HEK293T (cell line): ENCODE results near the gene NCL.

Source experiments
- CTCF ChIA-PET: fragments of 350-600 bp; formaldehyde crosslinking; extraction: SDS; loops from one replicate; lab custom pipeline; 2021; ENCODE audit warnings: antibody characterized with exemption, inconsistent platforms; lab: Yijun Ruan, JAX
- POLR2A ChIA-PET: fragments of 350-600 bp; formaldehyde crosslinking; extraction: SDS; loops from one replicate; lab custom pipeline; 2020; ENCODE audit warnings: antibody characterized with exemption, inconsistent platforms; lab: Yijun Ruan, JAX
- DNase-seq: peaks from one replicate; pipeline ENCODE4 v3.0.0; 2012; ENCODE audit warnings: mixed read lengths; ENCODE audit errors: extremely low spot score
- ARNT ChIP-seq: fragments of 450-650 bp; IDR thresholded peaks from 2 replicates; pipeline ENCODE4 v1.6.1; 2017; ENCODE audit warnings: mild to moderate bottlenecking
- BHLHE40 ChIP-seq: fragments of 450-650 bp; IDR thresholded peaks from 2 replicates; pipeline ENCODE4 v1.6.1; 2016; ENCODE audit warnings: mild to moderate bottlenecking, moderate library complexity, borderline replicate concordance
- CTBP1 ChIP-seq: fragments of 450-650 bp; IDR thresholded peaks from 2 replicates; pipeline ENCODE4 v1.6.1; 2016; ENCODE audit warnings: borderline replicate concordance
- ELF4 ChIP-seq: fragments of 450-650 bp; IDR thresholded peaks from 2 replicates; pipeline ENCODE4 v1.6.1; 2017; ENCODE audit warnings: antibody characterized with exemption
- FOXA1 ChIP-seq: fragments of 450-650 bp; IDR thresholded peaks from 2 replicates; pipeline ENCODE4 v1.6.1; 2016; ENCODE audit warnings: mild to moderate bottlenecking
- FOXK2 ChIP-seq: fragments of 450-650 bp; IDR thresholded peaks from 2 replicates; pipeline ENCODE4 v1.6.1; 2016; ENCODE audit warnings: mild to moderate bottlenecking
- FOXM1 ChIP-seq: fragments of 450-650 bp; IDR thresholded peaks from 2 replicates; pipeline ENCODE4 v1.6.1; 2017; ENCODE audit warnings: mild to moderate bottlenecking, borderline replicate concordance
- HDGF ChIP-seq: fragments of 450-650 bp; IDR thresholded peaks from 2 replicates; pipeline ENCODE4 v1.6.1; 2017; ENCODE audit warnings: antibody characterized with exemption, borderline replicate concordance
- L3MBTL2 ChIP-seq: fragments of 450-650 bp; conservative IDR thresholded peaks from 2 replicates; pipeline ENCODE4 v1.6.1; 2016; ENCODE audit warnings: mild to moderate bottlenecking
- LEF1 ChIP-seq: fragments of 450-650 bp; IDR thresholded peaks from 2 replicates; pipeline ENCODE4 v1.6.1; 2017; ENCODE audit warnings: mild to moderate bottlenecking, borderline replicate concordance
- NFRKB ChIP-seq: fragments of 450-650 bp; IDR thresholded peaks from 2 replicates; pipeline ENCODE4 v1.6.1; 2016; ENCODE audit warnings: mild to moderate bottlenecking, moderate library complexity
- SP1 ChIP-seq: fragments of 450-650 bp; IDR thresholded peaks from 2 replicates; pipeline ENCODE4 v1.6.1; 2017
- SUZ12 ChIP-seq: fragments of 450-650 bp; IDR thresholded peaks from 2 replicates; pipeline ENCODE4 v1.6.1; 2016; ENCODE audit warnings: mild to moderate bottlenecking
- TARDBP ChIP-seq: fragments of 450-650 bp; IDR thresholded peaks from 2 replicates; pipeline ENCODE4 v1.6.1; 2016
- ZNF384 ChIP-seq: fragments of 450-650 bp; IDR thresholded peaks from 2 replicates; pipeline ENCODE4 v1.6.1; 2016
- TF ChIP-seq, protein P1 (sequence below): fragments of 450-650 bp; IDR thresholded peaks from 2 replicates; pipeline ENCODE4 v1.6.1; 2016

NCL gene

GRCh38 chr2:231472816-231473215, 8.5 kb upstream of the NCL start:
- ChIA-PET POLR2A (interaction anchor here (2.3 kb wide), 1 partner anchor 9 kb away, joined by 12 read pairs; the partner anchor contains the start of gene NCL), CTCF (no interaction called here)
- no peak for DNase-seq
- TF ChIP-seq LEF1 (no peak), ZNF384 (no peak), TARDBP (no peak), BHLHE40 (no peak), ELF4 (no peak), CTBP1 (no peak), ARNT (no peak), FOXA1 (no peak), HDGF (no peak), SUZ12 (no peak), SP1 (no peak), NFRKB (no peak), FOXM1 (no peak), L3MBTL2 (no peak), FOXK2 (no peak)
- TF ChIP-seq, protein P1, sequence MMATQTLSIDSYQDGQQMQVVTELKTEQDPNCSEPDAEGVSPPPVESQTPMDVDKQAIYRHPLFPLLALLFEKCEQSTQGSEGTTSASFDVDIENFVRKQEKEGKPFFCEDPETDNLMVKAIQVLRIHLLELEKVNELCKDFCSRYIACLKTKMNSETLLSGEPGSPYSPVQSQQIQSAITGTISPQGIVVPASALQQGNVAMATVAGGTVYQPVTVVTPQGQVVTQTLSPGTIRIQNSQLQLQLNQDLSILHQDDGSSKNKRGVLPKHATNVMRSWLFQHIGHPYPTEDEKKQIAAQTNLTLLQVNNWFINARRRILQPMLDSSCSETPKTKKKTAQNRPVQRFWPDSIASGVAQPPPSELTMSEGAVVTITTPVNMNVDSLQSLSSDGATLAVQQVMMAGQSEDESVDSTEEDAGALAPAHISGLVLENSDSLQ: no peak

GRCh38 chr2:231470246-231470900, 6.1 kb upstream of the NCL start:
- no peak for DNase-seq
- POLR2A ChIA-PET: no interaction called here
- CTCF ChIA-PET: interaction anchor here (3.1 kb wide), 1 partner anchor 12 kb away, joined by 20 read pairs; no protein-coding TSS in a partner anchor
- TF ChIP-seq CTBP1: no peak
- TF ChIP-seq ELF4: no peak

DNA sequence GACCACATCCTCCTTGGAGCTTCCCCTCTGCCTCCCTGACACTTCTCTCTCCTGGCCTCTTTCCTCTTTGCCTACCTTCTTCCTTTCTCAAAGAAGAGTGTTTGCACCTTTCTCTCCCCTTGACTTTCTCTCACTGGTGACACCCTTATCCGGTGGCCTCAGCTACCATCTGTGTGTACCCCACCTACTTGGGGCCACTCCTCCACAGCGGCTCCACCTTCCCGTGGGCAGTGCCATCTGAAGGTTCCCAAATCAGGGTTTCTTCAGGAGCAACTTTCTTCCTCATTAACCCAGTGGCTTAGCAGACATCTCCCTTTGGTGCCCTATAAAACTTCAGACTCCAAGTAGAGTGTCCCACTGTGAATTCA, 5.3 kb upstream of the NCL start:
- no peak for DNase-seq
- CTCF ChIA-PET: interaction anchor here (3.1 kb wide), 1 partner anchor 12 kb away, joined by 20 read pairs; no protein-coding TSS in a partner anchor
- TF ChIP-seq L3MBTL2 (no peak), LEF1 (no peak), TARDBP (no peak), NFRKB (no peak), ZNF384 (no peak), FOXA1 (no peak), ARNT (no peak), SUZ12 (no peak), FOXK2 (no peak), BHLHE40 (no peak), FOXM1 (no peak), HDGF (no peak), ELF4 (no peak), CTBP1 (no peak), SP1 (no peak)
- TF ChIP-seq, protein P1: no peak
- POLR2A ChIA-PET: no interaction called here

DNA sequence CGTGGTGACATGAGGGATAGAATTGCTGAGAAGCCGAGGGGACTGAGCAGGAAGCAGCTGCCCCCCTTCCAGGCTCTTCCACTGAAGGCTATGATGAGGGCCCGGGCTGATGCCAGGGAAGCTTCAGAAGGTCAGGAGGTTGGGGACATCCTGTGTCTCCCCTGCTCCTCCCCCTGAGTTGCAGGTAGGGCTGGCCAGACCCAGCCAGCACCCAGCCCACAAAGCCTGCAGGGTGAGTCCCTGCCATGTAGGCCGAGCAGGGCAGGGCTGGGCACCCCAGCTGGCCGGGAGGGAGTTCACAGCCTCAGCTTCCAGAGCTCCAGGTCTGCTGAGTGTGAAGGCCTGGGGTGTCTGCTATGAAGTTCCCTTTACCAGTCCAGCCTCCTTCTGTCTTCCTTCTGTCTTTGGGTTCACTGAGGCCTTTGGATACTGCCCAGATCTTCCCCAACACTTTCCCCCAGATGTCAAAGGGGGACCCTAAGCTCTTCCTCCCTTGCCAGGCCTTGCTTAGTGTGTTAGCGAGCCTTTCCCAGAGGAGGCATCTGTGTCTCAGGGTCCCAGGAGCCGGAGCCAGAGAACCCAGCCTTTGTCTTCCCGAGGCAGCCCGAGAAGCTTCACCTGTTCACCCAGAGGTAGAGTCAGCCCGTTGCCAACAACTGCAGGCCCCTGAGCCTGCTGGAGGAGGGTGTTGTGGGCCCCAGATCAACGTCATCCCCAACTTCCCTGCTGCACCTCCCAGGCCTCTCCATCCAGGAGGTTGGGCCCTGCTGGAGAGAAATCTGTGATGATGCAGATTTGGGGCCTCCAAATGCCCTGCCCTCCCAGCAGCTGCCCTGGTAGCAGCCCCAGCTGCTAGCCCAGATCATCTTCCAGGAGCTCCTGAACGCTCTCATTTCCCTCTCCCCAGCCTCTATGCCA, 3.6 kb upstream of the NCL start:
- no peak for DNase-seq
- CTCF ChIA-PET: interaction anchor here (0.6 to 3.1 kb wide), 3 partner anchors 8 to 16 kb away, joined by 3 to 20 read pairs (median 5); no protein-coding TSS in a partner anchor
- TF ChIP-seq SUZ12: no peak
- no peak for TF ChIP-seq FOXM1
- no peak for TF ChIP-seq FOXA1
- no peak for TF ChIP-seq LEF1
- TF ChIP-seq, protein P1: no peak
- no peak for TF ChIP-seq BHLHE40
- no peak for TF ChIP-seq FOXK2
- TF ChIP-seq NFRKB: no peak
- no peak for TF ChIP-seq ZNF384
- TF ChIP-seq ELF4: no peak
- no peak for TF ChIP-seq ARNT
- no peak for TF ChIP-seq TARDBP
- no peak for TF ChIP-seq CTBP1
- POLR2A ChIA-PET: interaction anchor here (0.9 to 6.9 kb wide), 5 partner anchors 11 to 240 kb away, joined by 3 to 135 read pairs (median 3); partner anchors contain the start of gene PTMA

DNA sequence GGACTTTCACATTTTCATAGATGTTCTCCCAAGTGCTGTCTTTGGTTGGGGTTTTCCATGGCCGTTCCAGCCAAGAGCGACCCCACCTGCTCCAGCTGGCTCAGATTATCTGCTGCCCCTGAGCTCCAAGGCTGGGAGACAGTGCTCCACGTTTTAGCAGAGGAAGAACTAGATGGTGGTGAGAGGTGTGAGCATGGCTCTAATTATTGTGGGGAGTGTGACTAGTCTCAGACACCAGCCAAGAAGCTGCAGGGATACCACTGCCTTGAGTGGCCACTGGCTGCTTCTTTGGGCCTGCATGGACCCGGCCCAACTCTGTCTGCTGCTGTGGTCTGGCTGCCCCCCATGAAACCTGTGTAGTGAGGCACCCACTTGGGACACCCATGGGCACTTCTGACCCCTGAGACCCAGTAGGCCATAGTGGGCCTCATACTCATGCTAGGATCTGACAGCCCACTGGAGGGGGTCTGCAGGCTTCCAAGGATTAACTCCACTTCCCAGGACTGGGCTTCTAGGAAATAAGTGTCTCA, 2.8 kb upstream of the NCL start:
- TF ChIP-seq FOXM1 (no peak), HDGF (no peak), FOXK2 (no peak), CTBP1 (no peak), BHLHE40 (no peak), SUZ12 (no peak), TARDBP (no peak), ELF4 (no peak), ZNF384 (no peak), ARNT (no peak), L3MBTL2 (no peak), LEF1 (no peak), NFRKB (no peak), FOXA1 (no peak), SP1 (no peak)
- TF ChIP-seq, protein P1: no peak
- no peak for DNase-seq
- POLR2A ChIA-PET: interaction anchor here (0.9 to 6.9 kb wide), 4 partner anchors 12 to 241 kb away, joined by 3 to 135 read pairs (median 68); partner anchors contain the start of gene PTMA
- CTCF ChIA-PET: interaction anchor here (0.6 to 3.1 kb wide), 4 partner anchors 9 to 16 kb away, joined by 3 to 20 read pairs (median 4); no protein-coding TSS in a partner anchor
